Measurements from ENCODE around the gene KCTD7.

Gene KCTD7

DNA sequence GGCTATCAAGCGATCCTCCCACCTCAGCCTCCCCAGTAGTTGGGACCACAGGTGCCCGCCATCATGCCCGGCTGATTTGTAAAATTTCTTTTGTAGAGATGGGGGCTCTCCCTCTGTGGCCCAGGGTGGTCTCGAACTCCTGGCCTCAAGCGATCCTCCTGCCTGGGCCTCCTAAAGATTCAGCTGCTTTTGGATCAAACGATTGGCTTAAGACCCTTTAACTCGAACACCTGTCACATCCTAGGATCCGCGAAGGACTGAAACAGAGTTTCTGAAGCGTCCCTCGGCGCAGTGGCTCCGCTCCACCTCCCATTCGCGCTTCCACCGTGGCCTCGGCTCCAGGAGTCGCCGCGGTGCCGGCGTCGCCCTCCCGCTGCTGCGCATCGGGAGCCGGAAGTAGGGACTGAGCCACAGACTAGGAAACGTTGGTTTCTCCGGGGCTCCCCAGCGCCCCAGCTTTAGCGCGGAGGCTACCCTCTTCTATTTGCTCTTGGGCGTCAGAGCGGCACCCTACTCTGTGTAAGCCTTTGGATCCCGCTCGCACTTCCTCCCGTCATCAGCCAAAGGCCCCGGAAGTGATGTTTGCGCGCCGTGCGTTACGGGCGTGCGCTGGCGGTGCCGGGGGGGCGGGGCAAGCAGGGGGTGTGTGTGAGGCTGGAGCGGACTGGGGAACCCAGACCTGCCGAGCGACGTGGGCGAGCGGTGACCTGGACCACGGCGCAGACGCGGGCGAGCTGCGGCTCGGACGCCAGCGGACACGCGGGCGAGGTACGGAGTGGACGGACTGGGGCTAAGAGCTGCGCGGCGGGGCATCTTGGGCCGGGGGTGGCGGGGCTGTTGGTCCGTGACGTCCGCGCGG, 53.0 kb downstream of the KCTD7 start:
- TF ChIP-seq, protein P1, sequence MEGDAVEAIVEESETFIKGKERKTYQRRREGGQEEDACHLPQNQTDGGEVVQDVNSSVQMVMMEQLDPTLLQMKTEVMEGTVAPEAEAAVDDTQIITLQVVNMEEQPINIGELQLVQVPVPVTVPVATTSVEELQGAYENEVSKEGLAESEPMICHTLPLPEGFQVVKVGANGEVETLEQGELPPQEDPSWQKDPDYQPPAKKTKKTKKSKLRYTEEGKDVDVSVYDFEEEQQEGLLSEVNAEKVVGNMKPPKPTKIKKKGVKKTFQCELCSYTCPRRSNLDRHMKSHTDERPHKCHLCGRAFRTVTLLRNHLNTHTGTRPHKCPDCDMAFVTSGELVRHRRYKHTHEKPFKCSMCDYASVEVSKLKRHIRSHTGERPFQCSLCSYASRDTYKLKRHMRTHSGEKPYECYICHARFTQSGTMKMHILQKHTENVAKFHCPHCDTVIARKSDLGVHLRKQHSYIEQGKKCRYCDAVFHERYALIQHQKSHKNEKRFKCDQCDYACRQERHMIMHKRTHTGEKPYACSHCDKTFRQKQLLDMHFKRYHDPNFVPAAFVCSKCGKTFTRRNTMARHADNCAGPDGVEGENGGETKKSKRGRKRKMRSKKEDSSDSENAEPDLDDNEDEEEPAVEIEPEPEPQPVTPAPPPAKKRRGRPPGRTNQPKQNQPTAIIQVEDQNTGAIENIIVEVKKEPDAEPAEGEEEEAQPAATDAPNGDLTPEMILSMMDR (conservative IDR thresholded peaks at IDR 0.05): no peak
- peak overlapping the region; percentile 91 for H3K27ac ChIP-seq

DNA sequence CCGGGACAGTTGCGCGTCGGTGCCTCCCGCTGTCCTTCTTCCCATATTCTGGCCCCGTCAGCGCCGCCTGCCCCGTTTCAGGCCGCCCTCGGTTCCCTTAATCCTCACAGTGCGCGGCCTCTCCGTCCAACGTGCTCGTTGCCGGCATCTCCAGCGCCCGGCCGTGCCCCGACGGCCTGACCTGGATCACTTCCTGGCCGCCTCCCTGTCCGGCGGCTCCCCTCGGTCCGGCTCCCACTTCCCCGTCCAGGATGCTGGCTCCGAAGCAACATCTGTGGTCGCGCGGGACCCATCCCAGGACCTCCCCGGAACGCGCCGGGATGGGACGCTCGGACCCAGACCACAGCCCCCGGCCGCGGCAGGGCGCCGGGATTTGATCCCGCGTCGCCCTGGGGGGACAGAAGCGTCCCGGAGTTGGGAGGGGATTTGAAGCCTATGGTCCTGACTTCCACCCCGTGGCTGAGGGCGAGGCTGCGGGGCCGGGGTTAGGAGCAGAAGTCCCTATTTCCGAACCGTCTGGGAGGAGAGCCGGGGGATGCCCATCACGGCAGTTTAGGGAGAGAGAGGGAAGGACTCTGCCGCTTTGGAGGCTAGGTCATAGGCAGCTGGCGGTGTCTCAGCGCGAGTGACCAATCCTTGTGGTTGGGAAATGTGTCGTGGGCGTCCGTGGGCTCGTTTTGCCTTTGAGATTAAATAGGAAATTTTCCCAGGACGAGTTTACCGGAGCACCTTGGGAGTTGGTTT, 53.8 kb downstream of the KCTD7 start:
- peak overlapping the region; percentile 91 for H3K27ac ChIP-seq
- TF ChIP-seq, protein P1 (conservative IDR thresholded peaks at IDR 0.05): no peak

DNA sequence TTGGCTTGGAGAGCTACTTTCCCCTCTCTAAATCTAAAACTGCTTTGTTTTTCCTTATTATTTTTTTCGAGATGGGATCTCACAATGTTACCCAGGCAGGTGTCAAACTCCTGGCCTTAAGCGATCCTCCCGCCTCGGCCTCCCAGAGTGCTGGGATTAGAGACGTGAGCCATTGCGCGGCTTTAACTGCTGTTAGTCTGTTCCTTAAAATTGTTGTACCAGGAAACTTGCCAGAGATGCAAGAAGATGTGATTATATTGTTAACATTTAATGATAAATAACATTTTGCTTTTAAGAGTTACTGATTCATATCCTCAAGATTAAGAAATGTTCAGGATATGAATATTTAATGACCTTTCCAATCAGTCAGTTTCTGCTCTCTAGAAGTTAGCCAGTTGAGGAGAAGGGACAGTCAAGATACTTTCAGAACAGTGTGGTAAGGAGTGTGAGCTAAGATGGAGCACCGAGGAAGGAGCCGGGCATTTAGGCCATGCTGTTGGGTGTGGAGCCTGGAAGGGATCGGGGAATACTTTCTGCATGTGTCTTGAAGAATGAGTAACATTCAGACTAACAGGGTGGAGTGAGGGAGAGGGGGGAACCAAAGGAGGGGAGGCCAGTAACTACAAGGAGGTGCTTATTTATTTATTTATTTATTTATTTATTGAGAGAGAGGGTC, 54.6 kb downstream of the KCTD7 start:
- H3K27ac ChIP-seq: peak overlapping the region; percentile 91

GRCh38 chr7:66683770-66684123, 55.1 kb downstream of the KCTD7 start:
- TF ChIP-seq, protein P1 (conservative IDR thresholded peaks at IDR 0.05): no peak
- peak overlapping the region; percentile 80; the same call in 1 of the 2 replicates for H3K27ac ChIP-seq

- H3K27ac ChIP-seq: peak overlapping the region; percentile 80
Observed at GRCh38 chr7:66685663-66686062, 57.0 kb downstream of the KCTD7 start.

GRCh38 chr7:66687186-66687585, 58.5 kb downstream of the KCTD7 start:
- TF ChIP-seq, protein P1 (conservative IDR thresholded peaks at IDR 0.05): no peak
- peak overlapping the region; percentile 80 for H3K27ac ChIP-seq

DNA sequence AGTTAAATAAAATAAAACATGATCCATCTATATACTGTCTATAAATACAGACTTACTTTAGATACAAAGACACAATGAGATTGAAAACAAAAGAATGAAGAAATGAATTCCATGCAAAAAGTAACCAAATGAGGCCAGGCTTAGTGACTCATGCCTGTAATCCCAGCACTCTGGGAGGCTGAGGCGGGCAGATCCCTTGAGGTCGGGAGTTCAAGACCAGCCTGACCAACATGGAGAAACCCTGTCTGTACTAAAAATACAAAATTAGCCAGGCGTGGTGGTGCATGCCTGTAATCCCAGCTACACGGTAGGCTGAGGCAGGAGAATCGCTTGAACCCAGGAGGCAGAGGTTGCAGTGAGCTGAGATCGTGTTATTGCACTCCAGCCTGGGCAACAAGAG, 59.0 kb downstream of the KCTD7 start:
- H3K27ac ChIP-seq: 0 out of 2 replicates have a peak overlapping the region, but pooled peaks have one; percentile 80

DNA sequence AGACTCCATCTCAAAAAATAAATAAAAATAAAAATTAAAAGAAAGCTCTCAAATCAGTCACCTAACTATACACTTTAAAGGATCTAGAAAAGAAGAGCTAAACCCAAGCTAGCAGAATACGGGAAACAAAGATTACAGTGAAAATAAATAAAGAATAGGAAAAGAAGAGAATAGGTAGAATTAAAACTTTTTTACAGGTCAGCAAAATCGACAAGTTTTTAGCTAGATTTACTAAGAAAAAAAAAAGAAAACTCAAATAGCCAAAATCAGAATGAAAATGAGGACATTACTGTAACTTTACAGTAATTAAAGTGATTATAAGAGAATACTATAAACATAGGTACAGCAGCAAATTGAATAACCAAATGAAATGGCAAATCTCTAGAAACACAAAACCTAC, 60.4 kb downstream of the KCTD7 start:
- TF ChIP-seq, protein P1 (conservative IDR thresholded peaks at IDR 0.05): no peak
- no peak overlapping the region for H3K27ac ChIP-seq

DNA sequence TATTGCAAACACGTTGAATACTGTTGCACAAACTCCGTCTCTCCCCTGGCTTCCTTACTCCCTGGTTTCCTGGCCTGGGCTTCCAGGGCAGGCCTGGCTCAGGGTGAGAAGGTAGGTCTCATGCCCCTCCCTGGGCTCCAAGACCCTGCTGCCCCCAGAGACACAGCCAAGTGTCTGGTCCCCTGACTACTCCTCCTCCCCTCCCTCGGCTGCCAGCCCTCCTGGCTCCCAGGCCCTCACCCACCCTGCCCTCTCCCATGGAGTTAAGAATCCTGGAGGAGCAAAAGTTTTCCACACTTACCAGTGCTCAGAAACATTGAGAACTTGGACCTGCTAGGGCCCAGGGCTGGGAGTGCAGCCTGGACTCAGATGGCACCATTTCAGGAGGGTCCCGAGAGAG, 64.7 kb downstream of the KCTD7 start:
- TF ChIP-seq, protein P1 (conservative IDR thresholded peaks at IDR 0.05): no peak
- H3K27ac ChIP-seq: no peak overlapping the region
